Naive thymus-derived CD8-positive, alpha-beta T cell (primary cell): Measurements from ENCODE around the gene ECI2. TPM values are rescaled to one million over a fixed set of nuclear protein-coding genes. Genes with fewer than 3 reads are reported as not detected.
A peak's percentile ranks its signal among the peaks of the same experiment; 100 is the strongest.

Experiments used
- ATAC-seq, 2 donors: fragments of 150-1000 bp; cut with Tn5 transposase in 1 of 2; sonication (Bioruptor Pico), chemical (Tn5 transposase) in 1 of 2; 1 replicate in 1 of 2; 2 replicates in 1 of 2; pipeline ENCODE4 v1.10.0; 2021; ENCODE audit warnings: mild to moderate bottlenecking in 2 of 2, moderate library complexity in 2 of 2
- POLR2A ChIA-PET: fragments of 350-600 bp; sonication (Branson Sonifier 250); formaldehyde crosslinking; loops from one replicate; lab custom pipeline; 2021; ENCODE audit warnings: antibody characterized with exemption; lab: Charles Lee
- DNase-seq, 10 donors: peaks; one replicate each; pipeline versions ENCODE4 v3.0.0 to v3.0.0-alpha.2; 2020 to 2022
- H3K27ac Mint-ChIP-seq, 10 donors: one replicate each; pipeline ENCODE4 v1.8.0; 2020 to 2022; ENCODE audit warnings: mild to moderate bottlenecking in 10 of 10, mixed read lengths in 10 of 10, moderate library complexity in 4 of 10, inconsistent platforms in 1 of 10
- H3K27me3 Mint-ChIP-seq, 5 donors: one replicate each; pipeline ENCODE4 v1.8.0; 2021 to 2022; ENCODE audit warnings: mixed read lengths in 5 of 5
- H3K36me3 Mint-ChIP-seq, 3 donors: one replicate each; pipeline ENCODE4 v1.8.0; 2020 to 2022; ENCODE audit warnings: mixed read lengths in 3 of 3, mild to moderate bottlenecking in 2 of 3, inconsistent platforms in 1 of 3
- H3K4me1 Mint-ChIP-seq, 4 donors: one replicate each; pipeline ENCODE4 v1.8.0; 2021 to 2022; ENCODE audit warnings: mixed read lengths in 4 of 4
- H3K4me3 Mint-ChIP-seq, 10 donors: one replicate each; pipeline ENCODE4 v1.8.0; 2020 to 2022; ENCODE audit warnings: mild to moderate bottlenecking in 10 of 10, mixed read lengths in 10 of 10, moderate library complexity in 6 of 10, inconsistent platforms in 1 of 10
- H3K9me3 Mint-ChIP-seq, 9 donors: one replicate each; pipeline ENCODE4 v1.8.0; 2020 to 2022; ENCODE audit warnings: mixed read lengths in 9 of 9, mild to moderate bottlenecking in 3 of 9, inconsistent platforms in 1 of 9, moderate library complexity in 1 of 9
- polyA plus RNA-seq, 3 donors: library from polyadenylated mRNA; unstranded; fragments of 300-500 nt; fragmentation: Illumina TruSeq; gene quantifications; one replicate each; pipeline ENCODE4 v1.2.3, GENCODE V29; 2021
- total RNA-seq, 8 experiments: library from RNA in 2 of 8; stranded (reverse) in 2 of 8; gene quantifications; one replicate each; pipeline ENCODE4 v1.2.3 and lab custom pipeline; 2021 to 2026

Gene ECI2
- total and polyA plus RNA-seq, 5 experiments from 2014 or later: 61.3 to 83.4 (median 66.3) TPM

DNA sequence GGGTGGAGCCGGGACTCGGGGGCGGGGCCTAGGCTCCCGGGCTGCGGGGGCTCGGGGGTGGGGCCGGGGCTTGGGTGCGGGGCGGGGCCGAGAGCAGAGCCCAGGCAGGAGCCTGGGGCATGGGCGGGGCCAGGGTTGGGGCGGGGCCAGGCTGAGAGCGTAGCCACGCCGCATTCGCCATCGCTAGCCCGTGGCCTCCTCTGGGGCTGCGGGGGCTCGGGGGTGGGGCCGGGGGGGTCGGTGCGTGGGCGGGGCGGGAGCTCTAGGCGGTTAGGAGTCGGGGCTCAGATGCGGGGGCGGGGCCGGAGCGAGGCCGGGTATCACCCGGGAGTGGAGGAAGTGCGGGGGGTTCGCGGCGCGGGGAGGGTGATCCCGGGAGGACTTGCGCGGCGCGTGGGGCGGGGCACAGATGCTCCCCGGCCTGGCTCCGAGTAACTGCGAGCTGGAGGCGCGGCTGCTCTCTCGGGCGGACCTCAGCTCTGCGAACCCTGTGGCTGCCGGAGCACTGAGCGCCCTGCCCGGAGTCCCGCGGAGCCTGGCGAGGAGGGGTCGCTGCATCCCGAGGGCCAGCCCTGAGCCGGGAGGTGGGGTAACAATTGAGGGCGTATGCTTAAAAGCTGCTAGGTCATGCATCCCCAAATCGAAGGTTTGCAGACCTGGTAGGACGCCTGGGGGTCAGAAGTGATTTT is 434 bp upstream of the ECI2 start:
- Mint-ChIP-seq H3K27me3 (no peaks in the 10 kb centered on the region), H3K27ac (peak overlapping the region in 9 of 10 donors; percentile 50 to 90 (median 83)), H3K4me1 (peaks cover 14 to 46% (median 38%) of the 10 kb centered on the region in 4 donors), H3K4me3 (peak overlapping the region; percentile 78 to 92 (median 84)), H3K9me3 (peaks cover 0 to 6% (median 0%) of the 10 kb centered on the region in 9 donors), H3K36me3 (peaks cover 11 to 27% (median 17%) of the 10 kb centered on the region in 3 donors)
- DNase-seq (peak; percentile 84 to 99 (median 91)), ATAC-seq (peak; percentile 86 to 88)
- POLR2A ChIA-PET: interaction anchor here (0.5 to 3.0 kb wide), 14 partner anchors 10 to 1371 kb away, joined by 3 to 31 read pairs (median 5); partner anchors contain the start of genes CDYL, FAM50B, RIPK1 and RPP40

DNA sequence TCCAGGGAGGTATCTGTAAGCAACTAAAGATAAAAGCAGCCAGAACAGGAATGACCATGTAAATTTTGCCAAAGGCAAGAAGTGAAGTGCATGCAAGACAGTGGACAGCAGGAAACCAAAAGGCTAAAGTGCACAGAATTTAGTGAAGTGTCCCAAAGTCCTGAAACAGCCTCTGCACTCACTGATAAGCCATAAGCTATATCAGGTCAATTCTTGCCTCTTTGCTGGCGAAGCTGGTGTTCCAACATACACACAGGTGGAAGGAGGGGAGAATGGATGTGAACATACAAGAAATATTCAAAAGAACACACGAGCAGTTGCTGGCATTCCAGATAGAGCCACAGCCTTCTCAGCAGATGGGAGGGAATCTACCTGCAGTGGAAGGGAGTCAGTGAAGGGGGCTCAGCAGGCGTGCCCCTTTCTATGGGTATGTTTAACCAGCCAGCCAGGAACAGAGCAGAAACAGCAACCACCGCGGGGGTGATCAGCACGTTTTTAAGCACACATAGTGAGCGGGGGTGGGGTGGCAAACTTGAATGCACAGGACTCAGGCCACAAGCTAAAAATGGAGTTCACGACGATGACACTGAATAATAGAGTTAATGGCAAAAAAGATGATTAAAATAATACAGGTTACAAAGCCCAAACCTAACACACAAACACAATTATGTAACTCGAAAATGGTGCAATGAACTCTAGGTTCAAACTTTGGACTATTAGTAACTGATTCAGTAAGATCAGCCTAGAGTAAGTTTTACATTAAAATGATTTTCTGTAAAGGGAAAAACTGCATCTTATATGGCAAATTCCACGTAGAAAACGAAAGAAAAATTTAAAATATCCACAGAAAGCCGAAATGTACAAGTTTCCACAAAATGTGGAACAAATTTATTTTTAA is 1.2 kb downstream of the ECI2 start:
- POLR2A ChIA-PET: interaction anchor here (1.0 to 3.0 kb wide), 5 partner anchors 113 to 385 kb away, joined by 3 to 31 read pairs (median 7); partner anchors contain the start of gene FAM50B
- Mint-ChIP-seq H3K27ac (peak overlapping the region; percentile 73 to 96 (median 92)), H3K4me3 (peak overlapping the region; percentile 86 to 94 (median 92)), H3K36me3 (peaks cover 18 to 43% (median 28%) of the 10 kb centered on the region in 3 donors), H3K9me3 (peaks cover 0 to 6% (median 0%) of the 10 kb centered on the region in 9 donors), H3K27me3 (no peaks in the 10 kb centered on the region), H3K4me1 (peaks cover 14 to 46% (median 36%) of the 10 kb centered on the region in 4 donors)
- no peak for ATAC-seq
- peak in 5 of 10 donors; percentile 6 to 64 (median 10) for DNase-seq

DNA sequence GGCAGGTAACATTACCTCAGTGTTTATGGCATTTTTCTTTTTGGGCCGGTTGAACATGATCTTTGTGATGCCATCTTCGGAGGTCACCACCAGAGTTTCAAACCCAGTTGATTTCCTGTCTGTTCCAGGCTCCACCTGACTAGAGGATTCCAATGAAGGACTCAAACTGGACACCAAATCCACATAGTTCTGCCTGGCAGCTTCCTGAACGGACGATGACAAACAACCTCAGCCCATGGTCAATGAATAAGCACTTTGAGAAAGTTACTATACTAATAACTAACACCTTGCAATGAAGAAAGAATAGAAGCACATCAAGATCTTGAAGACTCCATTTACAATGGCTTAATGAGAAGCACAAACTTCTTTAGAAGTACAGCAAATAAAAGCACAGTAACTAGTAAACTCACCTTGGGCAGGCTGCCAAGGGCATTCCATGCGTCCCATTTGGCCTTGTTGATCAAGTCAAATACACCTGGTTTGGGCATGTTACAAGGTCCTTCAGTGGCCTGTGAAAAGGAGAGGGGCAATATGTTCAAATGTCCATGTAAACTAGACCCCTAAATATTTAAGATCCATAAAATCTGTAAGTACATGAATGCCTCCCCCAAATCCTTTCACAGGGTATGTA is 4.9 kb downstream of the ECI2 start:
- no peaks in the 10 kb centered on the region for H3K27me3 Mint-ChIP-seq
- ATAC-seq: no peak
- H3K4me3 Mint-ChIP-seq: no peak overlapping the region
- H3K4me1 Mint-ChIP-seq: peaks cover 10 to 29% (median 23%) of the 10 kb centered on the region in 4 donors
- peak overlapping the region in 1 of 10 donors; percentile 54 for H3K27ac Mint-ChIP-seq
- DNase-seq: no peak
- POLR2A ChIA-PET: no interaction called here
- peaks cover 18 to 78% (median 44%) of the 10 kb centered on the region in 3 donors for H3K36me3 Mint-ChIP-seq
- peaks cover 0 to 6% (median 0%) of the 10 kb centered on the region in 9 donors for H3K9me3 Mint-ChIP-seq

DNA sequence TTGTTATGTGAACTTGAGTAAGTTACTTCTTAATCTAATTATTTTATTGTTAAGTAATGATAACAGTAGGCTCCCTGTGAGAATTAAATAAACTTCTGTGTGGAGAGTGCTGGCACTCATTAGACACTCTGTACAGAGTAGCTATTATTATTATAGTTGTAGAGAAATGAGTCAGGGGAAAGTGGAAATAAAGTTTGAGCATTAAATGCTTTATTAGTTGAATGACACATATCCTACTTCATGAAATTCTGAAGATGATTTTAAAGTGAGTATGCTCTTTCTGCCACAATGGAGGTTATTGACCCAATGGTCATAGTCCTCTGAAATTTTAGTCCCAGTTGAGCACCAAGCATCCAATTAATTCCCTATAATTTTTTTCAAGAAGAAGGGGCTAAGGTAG is 5.9 kb downstream of the ECI2 start:
- Mint-ChIP-seq H3K27me3 (no peaks in the 10 kb centered on the region), H3K27ac (no peak overlapping the region), H3K4me3 (no peak overlapping the region), H3K4me1 (peaks cover 10 to 29% (median 21%) of the 10 kb centered on the region in 4 donors), H3K36me3 (peaks cover 18 to 87% (median 52%) of the 10 kb centered on the region in 3 donors), H3K9me3 (peaks cover 0 to 6% (median 0%) of the 10 kb centered on the region in 9 donors)
- ATAC-seq: no peak
- POLR2A ChIA-PET: no interaction called here
- no peak for DNase-seq

DNA sequence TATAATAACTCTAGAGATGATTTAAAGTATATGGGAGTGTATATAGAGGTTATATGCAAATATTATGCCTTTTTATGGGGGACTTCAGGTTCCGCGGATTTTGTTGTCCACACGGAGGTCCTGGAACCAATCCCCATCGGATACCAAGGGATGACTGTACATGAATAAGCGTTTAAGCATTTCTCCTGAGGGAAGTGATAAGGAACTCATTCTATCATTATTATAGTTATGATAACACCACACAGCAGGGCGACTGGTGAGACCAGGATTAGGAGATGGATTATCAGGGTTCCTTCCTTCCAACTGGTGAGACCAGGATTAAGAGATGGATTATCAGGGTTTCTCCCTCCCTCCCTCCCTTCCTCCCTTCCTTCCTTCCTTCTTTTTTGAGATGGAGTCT is 6.6 kb downstream of the ECI2 start:
- H3K27ac Mint-ChIP-seq: no peak overlapping the region
- peaks cover 18 to 94% (median 57%) of the 10 kb centered on the region in 3 donors for H3K36me3 Mint-ChIP-seq
- peaks cover 4 to 22% (median 14%) of the 10 kb centered on the region in 4 donors for H3K4me1 Mint-ChIP-seq
- POLR2A ChIA-PET: no interaction called here
- ATAC-seq: no peak
- DNase-seq: no peak
- no peaks in the 10 kb centered on the region for H3K27me3 Mint-ChIP-seq
- peaks cover 0 to 6% (median 0%) of the 10 kb centered on the region in 9 donors for H3K9me3 Mint-ChIP-seq
- H3K4me3 Mint-ChIP-seq: no peak overlapping the region

DNA sequence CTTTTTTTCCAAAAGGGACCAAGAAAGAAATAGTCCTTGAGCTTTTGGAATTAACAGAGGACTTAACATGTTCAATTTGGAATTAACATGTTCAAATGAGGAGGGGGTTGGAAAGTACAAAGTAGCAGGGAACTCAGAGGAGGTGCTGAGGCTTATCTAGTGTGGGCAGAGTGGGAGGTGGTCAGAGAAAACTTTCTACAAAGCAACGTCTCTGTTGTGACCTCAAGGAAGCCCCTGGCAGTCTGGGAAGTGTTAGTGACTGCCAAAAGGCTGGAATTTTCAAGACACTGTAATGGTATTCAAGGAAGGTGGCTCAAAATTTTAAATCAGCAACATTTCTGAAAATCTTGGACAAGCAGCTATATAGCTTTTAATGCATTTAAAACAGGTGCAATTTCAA is 7.3 kb downstream of the ECI2 start:
- peaks cover 0 to 15% (median 7%) of the 10 kb centered on the region in 4 donors for H3K4me1 Mint-ChIP-seq
- POLR2A ChIA-PET: no interaction called here
- no peak overlapping the region for H3K4me3 Mint-ChIP-seq
- peaks cover 0 to 6% (median 0%) of the 10 kb centered on the region in 9 donors for H3K9me3 Mint-ChIP-seq
- peak overlapping the region in 1 of 10 donors; percentile 49 for H3K27ac Mint-ChIP-seq
- DNase-seq (no peak), ATAC-seq (no peak)
- peaks cover 17 to 92% (median 57%) of the 10 kb centered on the region in 3 donors for H3K36me3 Mint-ChIP-seq
- no peaks in the 10 kb centered on the region for H3K27me3 Mint-ChIP-seq

DNA sequence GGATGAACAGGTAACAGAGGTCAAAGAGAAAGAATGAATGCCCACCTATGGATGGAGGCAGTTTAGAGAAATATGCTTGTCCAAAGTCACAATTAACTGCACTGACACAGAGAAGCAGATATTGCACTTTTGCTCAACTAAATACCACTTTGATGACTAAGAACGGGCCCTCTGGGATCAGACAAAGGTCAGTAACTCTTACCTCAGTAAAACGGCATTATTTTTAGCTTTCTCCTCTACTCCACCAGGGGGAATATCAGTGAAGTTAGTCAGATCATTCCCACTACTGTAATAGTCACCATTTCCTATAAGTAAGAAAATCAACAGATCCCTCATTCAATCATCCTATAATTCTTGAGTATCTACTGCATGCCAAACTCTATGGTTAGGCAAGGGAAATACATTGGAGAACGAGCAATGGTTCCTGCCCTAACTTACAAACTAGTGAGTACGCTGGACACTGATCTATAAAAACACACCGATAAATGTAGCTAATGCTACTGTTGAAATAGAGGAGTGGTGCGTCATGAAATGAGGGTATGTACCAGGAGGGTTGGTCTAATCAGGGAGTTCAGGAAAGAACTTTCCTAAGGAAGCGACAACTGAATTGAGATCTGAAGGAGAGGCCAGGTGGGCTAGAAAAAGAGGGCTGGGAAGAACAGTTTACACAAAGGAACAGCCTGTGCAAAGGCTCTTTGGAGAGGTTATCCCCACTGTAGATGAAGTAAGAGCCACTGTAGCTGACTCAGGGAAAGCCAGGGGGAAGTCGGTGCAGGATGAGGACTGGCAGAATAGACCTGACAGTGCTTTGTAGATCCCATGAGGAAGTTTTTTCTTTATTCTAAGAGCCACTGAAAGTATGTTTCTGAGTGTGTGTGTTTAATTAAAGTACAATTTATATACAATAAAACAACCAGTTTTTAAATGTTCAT is 9.2 kb downstream of the ECI2 start:
- DNase-seq (no peak), ATAC-seq (no peak)
- H3K4me3 Mint-ChIP-seq: no peak overlapping the region
- POLR2A ChIA-PET: interaction anchor here (1.6 kb wide), 1 partner anchor 9 kb away, joined by 6 read pairs; the partner anchor contains the start of gene ECI2
- H3K36me3 Mint-ChIP-seq: peaks cover 10 to 89% (median 54%) of the 10 kb centered on the region in 3 donors
- H3K27ac Mint-ChIP-seq: peak overlapping the region in 5 of 10 donors; percentile 18 to 61 (median 39)
- H3K27me3 Mint-ChIP-seq: no peaks in the 10 kb centered on the region
- peaks cover 0 to 3% (median 0%) of the 10 kb centered on the region in 9 donors for H3K9me3 Mint-ChIP-seq
- no peaks in the 10 kb centered on the region for H3K4me1 Mint-ChIP-seq

DNA sequence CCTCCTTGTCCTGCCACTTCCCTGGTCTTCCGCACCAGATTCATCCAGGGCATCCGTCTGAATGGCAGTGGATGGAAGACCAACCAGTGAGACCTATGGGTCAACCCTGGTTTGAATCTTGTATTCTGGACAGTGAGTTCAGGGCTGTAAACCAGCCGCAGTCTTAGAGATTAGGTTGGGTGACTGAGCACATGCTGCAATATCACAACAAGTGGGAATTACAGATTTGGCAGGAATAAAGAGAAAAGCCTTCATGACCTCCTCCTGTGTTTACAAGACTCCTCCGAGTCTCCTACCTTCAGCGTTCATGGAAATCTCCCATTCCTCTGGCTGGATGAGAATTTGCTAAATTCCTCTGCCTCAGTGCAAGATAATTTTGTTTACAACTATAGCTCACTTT is 9.9 kb downstream of the ECI2 start:
- Mint-ChIP-seq H3K27me3 (no peaks in the 10 kb centered on the region), H3K4me3 (no peak overlapping the region), H3K9me3 (peaks cover 0 to 5% (median 0%) of the 10 kb centered on the region in 9 donors), H3K27ac (peak overlapping the region in 2 of 10 donors; percentile 39 to 54), H3K4me1 (no peaks in the 10 kb centered on the region), H3K36me3 (peaks cover 13 to 88% (median 58%) of the 10 kb centered on the region in 3 donors)
- ATAC-seq (no peak), DNase-seq (no peak)
- POLR2A ChIA-PET: interaction anchor here (1.6 kb wide), 1 partner anchor 10 kb away, joined by 6 read pairs; the partner anchor contains the start of gene ECI2

DNA sequence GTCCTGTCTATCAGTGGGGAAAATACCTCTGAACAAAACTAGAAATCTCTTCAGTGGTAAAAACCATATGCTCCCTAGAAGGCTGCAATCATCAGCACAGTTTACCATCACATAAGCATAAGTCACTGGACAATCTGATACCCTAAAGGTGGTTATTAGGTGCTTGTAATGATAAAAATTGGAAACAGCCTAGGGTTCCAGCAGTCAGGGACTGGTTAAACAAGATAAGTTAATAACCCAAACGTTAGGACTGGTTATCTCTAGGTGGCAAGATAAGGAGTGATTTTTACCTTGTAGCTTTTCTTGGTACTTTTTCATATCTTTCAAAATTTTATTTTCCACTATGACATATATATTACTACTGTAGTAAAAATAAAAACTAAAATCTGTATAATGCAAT is 11.0 kb downstream of the ECI2 start:
- peaks cover 0 to 5% (median 0%) of the 10 kb centered on the region in 9 donors for H3K9me3 Mint-ChIP-seq
- H3K4me1 Mint-ChIP-seq: no peaks in the 10 kb centered on the region
- no peak for DNase-seq
- ATAC-seq: no peak
- no peak overlapping the region for H3K4me3 Mint-ChIP-seq
- H3K27ac Mint-ChIP-seq: no peak overlapping the region
- no peaks in the 10 kb centered on the region for H3K27me3 Mint-ChIP-seq
- peaks cover 12 to 87% (median 54%) of the 10 kb centered on the region in 3 donors for H3K36me3 Mint-ChIP-seq
- POLR2A ChIA-PET: no interaction called here

DNA sequence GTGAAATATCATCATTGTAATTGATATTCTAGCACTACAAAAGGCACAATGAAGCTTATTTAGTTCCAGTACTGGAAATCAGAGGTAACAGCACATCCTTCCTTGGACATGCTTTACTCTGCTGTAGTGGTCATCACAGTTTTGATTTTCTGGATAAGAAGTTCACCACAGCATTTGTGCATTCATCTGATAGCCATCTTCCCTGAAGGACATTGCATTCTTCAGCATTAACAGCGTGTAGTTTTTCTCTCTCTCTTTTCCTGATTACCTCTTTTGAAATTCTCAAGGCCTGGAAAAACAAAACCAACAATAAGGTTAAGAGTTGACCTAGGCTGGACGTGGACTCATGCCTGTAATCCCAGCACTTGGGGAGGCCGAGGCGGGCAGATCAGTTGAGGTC is 19.6 kb downstream of the ECI2 start:
- no peak overlapping the region for H3K4me3 Mint-ChIP-seq
- DNase-seq: no peak
- H3K27me3 Mint-ChIP-seq: peaks cover 0 to 1% (median 0%) of the 10 kb centered on the region in 5 donors
- POLR2A ChIA-PET: no interaction called here
- H3K4me1 Mint-ChIP-seq: peaks cover 0 to 4% (median 0%) of the 10 kb centered on the region in 4 donors
- H3K36me3 Mint-ChIP-seq: peaks cover 55 to 69% (median 62%) of the 10 kb centered on the region in 3 donors
- no peak for ATAC-seq
- H3K9me3 Mint-ChIP-seq: peaks cover 11 to 39% (median 23%) of the 10 kb centered on the region in 9 donors
- H3K27ac Mint-ChIP-seq: no peak overlapping the region

DNA sequence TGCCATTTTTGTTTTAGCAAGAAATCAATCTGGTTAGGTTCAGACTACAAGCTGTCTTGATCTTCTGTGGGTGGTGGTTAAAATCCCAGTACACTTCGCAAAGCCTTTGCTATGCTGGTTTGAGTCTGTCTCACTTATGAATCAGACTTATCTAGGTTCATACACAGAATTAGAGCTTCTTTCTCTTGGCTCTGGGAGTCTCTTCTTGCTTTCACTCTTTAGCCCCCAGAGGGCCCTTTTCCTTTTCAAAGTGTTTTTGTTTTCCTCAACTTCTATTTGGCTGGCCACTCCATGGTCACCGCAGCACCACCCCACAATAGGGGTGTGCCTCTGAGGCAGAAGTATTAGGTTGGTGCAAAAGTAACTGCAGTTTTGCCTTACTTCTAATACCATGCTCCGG is 21.3 kb downstream of the ECI2 start:
- Mint-ChIP-seq H3K4me1 (peaks cover 0 to 4% (median 3%) of the 10 kb centered on the region in 4 donors), H3K36me3 (peaks cover 47 to 62% (median 49%) of the 10 kb centered on the region in 3 donors), H3K27ac (no peak overlapping the region), H3K27me3 (peaks cover 0 to 1% (median 0%) of the 10 kb centered on the region in 5 donors), H3K9me3 (peaks cover 11 to 39% (median 23%) of the 10 kb centered on the region in 9 donors), H3K4me3 (no peak overlapping the region)
- ATAC-seq: no peak
- POLR2A ChIA-PET: no interaction called here
- DNase-seq: no peak
